Panc1 (cell line): ENCODE measurements around the gene ZG16B. TPM values are rescaled to one million over a fixed set of nuclear protein-coding genes. Genes with fewer than 3 reads are reported as not detected.

Experiments
- ATAC-seq: fragments of 200-7000 bp; cut with Tn5 transposase; 2 replicates; pipeline ENCODE4 v1.9.1; 2020; ENCODE audit warnings: mild to moderate bottlenecking, moderate library complexity
- BruUV-seq: library from RNA; stranded (reverse); fragments of 400-500 nt; replicated peaks from 2 replicates; lab custom pipeline; 2021; lab: Mats Ljungman, UMichigan
- CTCF ChIA-PET: fragments of 300-600 bp; sonication (Branson Sonifier 250); formaldehyde crosslinking; loops from one replicate; lab custom pipeline; 2022; ENCODE audit warnings: antibody characterized with exemption; lab: Charles Lee
- POLR2A ChIA-PET: fragments of 300-600 bp; sonication (Branson Sonifier 250); formaldehyde crosslinking; loops from one replicate; lab custom pipeline; 2022; ENCODE audit warnings: antibody characterized with exemption; lab: Charles Lee
- DNase-seq: peaks from one replicate; pipeline ENCODE4 v3.0.0-alpha.2; 2010; ENCODE audit warnings: low read depth, low spot score
- H3K27ac ChIP-seq: 2 replicates; pipeline ENCODE4 v1.5.1; 2011; ENCODE audit warnings: mild to moderate bottlenecking, low read length, inconsistent platforms
- H3K27me3 ChIP-seq: fragments of 200-500 bp; sonication (Bioruptor generic); 2 replicates; pipeline ENCODE4 v1.6.0; 2014; ENCODE audit warnings: low read length, inconsistent platforms; ENCODE audit not compliant: control insufficient read depth, insufficient read depth
- H3K36me3 ChIP-seq: fragments of 200-500 bp; sonication (Bioruptor generic); 2 replicates; pipeline ENCODE4 v1.5.1; 2014; ENCODE audit warnings: inconsistent platforms, mild to moderate bottlenecking, low read length, moderate library complexity; ENCODE audit not compliant: control insufficient read depth, insufficient read depth
- H3K4me1 ChIP-seq: 2 replicates; pipeline ENCODE4 v1.5.1; 2011; ENCODE audit warnings: inconsistent platforms, mild to moderate bottlenecking, low read length, moderate library complexity; ENCODE audit not compliant: control insufficient read depth, insufficient read depth
- H3K4me3 ChIP-seq, 2 experiments: 2 replicates each; pipeline ENCODE4 v1.5.1; 2011 to 2012; ENCODE audit warnings: low read depth in 2 of 2, low read length in 2 of 2, mild to moderate bottlenecking in 2 of 2, inconsistent platforms in 1 of 2, moderate library complexity in 1 of 2
- H3K9me3 ChIP-seq: fragments of 200-500 bp; sonication (Bioruptor generic); 2 replicates; pipeline ENCODE4 v1.5.1; 2014; ENCODE audit warnings: low read depth, mild to moderate bottlenecking, inconsistent platforms, low read length, moderate library complexity; ENCODE audit not compliant: control insufficient read depth, insufficient read depth
- CTCF ChIP-seq: fragments of 450-650 bp; IDR thresholded peaks from 2 replicates; pipeline ENCODE4 v1.5.1; 2017; ENCODE audit warnings: mild to moderate bottlenecking
- POLR2AphosphoS5 ChIP-seq: IDR thresholded peaks from 2 replicates; pipeline ENCODE4 v1.6.1; 2012; ENCODE audit warnings: mild to moderate bottlenecking, low read depth, low read length, moderate library complexity
- REST ChIP-seq, 2 experiments: IDR thresholded peaks; 2 replicates each; pipeline ENCODE4 v1.6.1; 2011 to 2012; ENCODE audit warnings: low read depth in 2 of 2, control low read depth in 1 of 2, low read length in 1 of 2, mild to moderate bottlenecking in 1 of 2, moderate library complexity in 1 of 2; ENCODE audit not compliant: insufficient read depth in 1 of 2
- SIN3A ChIP-seq: IDR thresholded peaks from 2 replicates; pipeline ENCODE4 v1.6.1; 2012; ENCODE audit warnings: low read depth, mild to moderate bottlenecking, low read length, moderate library complexity, borderline replicate concordance; ENCODE audit not compliant: insufficient read depth
- TCF7L2 ChIP-seq: IDR thresholded peaks from 2 replicates; pipeline ENCODE4 v1.6.1; 2011; ENCODE audit warnings: mild to moderate bottlenecking, low read depth, low read length, inconsistent platforms
- in situ Hi-C: cut with HindIII; loops from 2 replicates; pipeline ENCODE4 v1.10.0; 2016; ENCODE audit warnings: low sequenced_read_pairs, low pct_unique_long_range_greater_than_20kb
- intact Hi-C: fragments of 100-400 bp; cut with micrococcal nuclease; formaldehyde crosslinking; loops from one replicate; pipeline ENCODE4 v1.10.0; 2022; ENCODE audit not compliant: unreplicated experiment
- total RNA-seq: library from RNA; stranded (reverse); gene quantifications from one replicate; pipeline ENCODE4 v1.2.1, GENCODE V29; 2021; ENCODE audit not compliant: unreplicated experiment

ZG16B gene
- total RNA-seq, 1 experiment from 2014 or later, result 9.1 TPM

- intact Hi-C loops, result no loop called here
- in situ Hi-C loops, result no loop called here
- BruUV-seq, result no TSS peak
- Histone ChIP-seq H3K27me3 (no peaks in the 10 kb centered on the region), H3K4me1 (peaks cover 13% of the 10 kb centered on the region), H3K36me3 (no peaks in the 10 kb centered on the region), H3K4me3 (no peak overlapping the region), H3K27ac (no peak overlapping the region), H3K9me3 (peaks cover 1% of the 10 kb centered on the region; the same call in 1 of the 2 replicates)
- CTCF ChIA-PET, result interaction anchor here (0.7 kb wide), 1 partner anchor 10 kb away, joined by 4 read pairs; no protein-coding TSS in a partner anchor
- POLR2A ChIA-PET, result interaction anchor here (0.6 kb wide), 1 partner anchor 38 kb away, joined by 5 read pairs; no protein-coding TSS in a partner anchor
- DNase-seq, result no peak
- no peak for ATAC-seq
- no peak for TF ChIP-seq REST (IDR thresholded peaks at IDR 0.05; ENCODE audit: insufficient read depth in 1 of 2, low read depth in 2 of 2, low read length in 1 of 2)
- no peak for TF ChIP-seq CTCF
- TF ChIP-seq SIN3A, result no peak
- TF ChIP-seq POLR2AphosphoS5, result no peak
- no peak for TF ChIP-seq TCF7L2
Observed at GRCh38 chr16:2810651-2811050, 19.5 kb upstream of the ZG16B start.

- no peak for TF ChIP-seq CTCF
- no peak for TF ChIP-seq REST (IDR thresholded peaks at IDR 0.05; ENCODE audit: insufficient read depth in 1 of 2, low read depth in 2 of 2, low read length in 1 of 2)
- no peak for TF ChIP-seq TCF7L2
- no peak for TF ChIP-seq POLR2AphosphoS5
- TF ChIP-seq SIN3A, result no peak
- Histone ChIP-seq H3K4me3 (no peak overlapping the region), H3K4me1 (peaks cover 13% of the 10 kb centered on the region), H3K27me3 (no peaks in the 10 kb centered on the region), H3K36me3 (no peaks in the 10 kb centered on the region), H3K9me3 (no peaks in the 10 kb centered on the region), H3K27ac (peak overlapping the region; percentile 62)
- intact Hi-C loops (no loop called here), in situ Hi-C loops (no loop called here)
- ChIA-PET CTCF (no interaction called here), POLR2A (interaction anchor here (0.8 kb wide), 1 partner anchor 15 kb away, joined by 11 read pairs; no protein-coding TSS in a partner anchor)
- no TSS peak for BruUV-seq
- ATAC-seq (peak; percentile 77), DNase-seq (no peak)
Observed at GRCh38 chr16:2811703-2812471, 18.2 kb upstream of the ZG16B start.
